GM21360 (cell line): ENCODE measurements around the gene PGPEP1.

Source experiments
- ATAC-seq: cut with Tn5 transposase; IDR thresholded peaks from one replicate; pipeline ENCODE4 v1.9.1; 2021; ENCODE audit warnings: mild to moderate bottlenecking, moderate library complexity; ENCODE audit not compliant: unreplicated experiment

The PGPEP1 gene

DNA sequence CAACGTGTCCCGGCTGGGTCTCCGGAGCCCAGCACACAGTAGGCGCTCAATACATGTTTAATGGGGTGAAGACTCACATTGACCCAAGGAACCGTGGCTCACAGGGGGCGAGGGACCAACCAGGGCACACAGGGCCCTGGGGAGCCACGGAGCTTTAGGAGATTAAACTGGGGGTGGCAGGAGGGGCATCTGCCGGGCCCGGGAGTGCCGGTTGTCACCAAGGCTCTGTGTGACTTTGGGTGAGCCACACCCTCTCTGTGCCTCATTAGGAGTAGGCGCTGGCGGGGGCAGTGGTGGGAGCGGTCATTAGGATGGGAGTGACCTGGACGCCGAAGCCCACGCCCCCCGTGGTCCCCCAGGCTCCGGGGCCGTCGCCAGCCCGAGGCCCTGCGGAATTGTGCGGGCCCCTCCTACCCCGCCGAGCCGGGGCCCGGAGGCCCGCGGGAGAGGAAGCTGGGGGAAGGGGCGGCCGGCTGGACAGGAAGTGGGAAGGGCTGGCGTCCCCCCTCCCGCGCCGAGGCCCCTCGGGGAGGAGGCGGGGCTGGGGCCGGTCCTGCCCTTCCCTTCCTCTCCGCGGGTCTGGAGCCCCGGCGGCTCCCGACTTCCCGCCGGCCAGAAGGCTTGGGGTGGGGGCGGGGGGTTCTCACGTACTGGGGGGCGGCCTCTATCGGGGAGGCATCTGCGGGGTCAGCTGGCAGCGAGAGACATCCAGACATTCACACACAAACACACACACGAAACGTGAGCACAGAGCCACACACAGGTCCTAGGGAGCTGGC is 77.0 kb downstream of the PGPEP1 start:
- ATAC-seq, result no peak

- no peak for ATAC-seq
These were observed 77.7 kb downstream of the PGPEP1 start for GRCh38 chr19:18418029-18418482.

DNA sequence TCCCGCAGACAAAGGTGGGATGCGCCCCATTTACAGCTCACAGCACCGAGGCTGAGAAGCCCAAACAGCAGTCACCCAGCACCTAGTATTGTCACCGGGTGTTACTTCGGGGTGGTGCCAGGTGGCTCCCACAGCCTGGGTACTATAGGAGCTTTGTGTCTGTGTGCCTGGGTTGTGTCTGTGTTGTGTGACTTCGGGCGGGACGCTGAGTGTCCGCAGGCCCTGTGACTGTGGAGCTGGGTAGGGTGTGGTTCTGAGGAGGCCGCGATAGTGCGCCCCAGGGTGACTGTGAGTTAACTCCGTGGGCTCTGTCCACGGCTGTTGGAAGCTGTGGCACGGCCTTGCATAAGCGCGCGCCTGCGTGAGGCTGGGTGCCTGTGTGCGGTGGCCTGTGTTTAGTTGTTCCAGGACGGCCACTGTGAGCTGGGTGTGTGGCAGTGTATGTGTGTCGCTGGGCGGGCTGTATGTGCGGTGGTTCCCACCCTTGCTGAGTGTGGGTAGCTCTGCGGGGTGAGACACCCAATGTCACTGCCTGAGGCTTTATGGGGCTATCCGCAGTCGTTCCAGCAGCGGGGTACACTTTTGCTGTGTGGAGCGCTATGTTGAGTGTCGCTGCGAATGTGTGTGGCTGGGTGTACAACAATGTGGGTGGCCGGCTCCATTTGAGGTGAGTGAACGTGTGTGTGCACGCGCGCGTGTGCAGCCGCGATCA is 78.2 kb downstream of the PGPEP1 start:
- ATAC-seq, result no peak

- no peak for ATAC-seq
These were observed 78.8 kb downstream of the PGPEP1 start, which contains the start of gene SSBP4 for GRCh38 chr19:18419195-18419698. Gene SSBP4 (plus strand): TSS chr19:18419398. CDS start chr19:18419649, 251 bp downstream.
